Adrenal gland (tissue), 12 donors: ENCODE measurements around the gene CD300LB. TPM values are rescaled to one million over a fixed set of nuclear protein-coding genes. Genes with fewer than 3 reads are reported as not detected.

ENCODE experiments used
- DNase-seq, 7 donors: peaks; one replicate each; pipeline ENCODE4 v3.0.0-alpha.2; 2019 to 2020
- H3K27ac ChIP-seq, 5 donors: fragments of 200-600 bp; sonication (generic) in 4 of 5; 1 replicate in 3 of 5; 2 replicates in 2 of 5; pipeline versions ENCODE4 v1.5.1 to v1.8.0; 2016 to 2020; ENCODE audit warnings: mild to moderate bottlenecking in 1 of 5
- H3K27me3 ChIP-seq: fragments of 200-600 bp; 2 replicates; pipeline ENCODE4 v1.8.0; 2021
- H3K36me3 ChIP-seq, 2 donors: fragments of 200-600 bp; replicated peaks in 1 of 2; 1 replicate in 1 of 2; 2 replicates in 1 of 2; pipeline versions ENCODE4 v1.5.1 to v1.8.0; 2018 to 2022
- H3K4me1 ChIP-seq, 2 donors: fragments of 200-600 bp; replicated peaks in 1 of 2; 1 replicate in 1 of 2; 2 replicates in 1 of 2; pipeline versions ENCODE4 v1.5.1 to v1.8.0; 2018 to 2021
- H3K4me3 ChIP-seq, 4 donors: fragments of 200-600 bp; sonication (generic) in 3 of 4; one replicate each; pipeline ENCODE4 v1.5.1; 2016 to 2018
- H3K9me3 ChIP-seq, 3 donors: fragments of 200-600 bp; sonication (generic) in 1 of 3; replicated peaks in 1 of 3; 1 replicate in 2 of 3; 2 replicates in 1 of 3; pipeline versions ENCODE4 v1.5.1 to v1.8.0; 2016 to 2021
- POLR2A ChIP-seq, 2 donors: fragments of 450-650 bp; IDR thresholded peaks; one replicate each; pipeline ENCODE4 v1.6.1; 2017; ENCODE audit warnings: antibody characterized with exemption in 2 of 2, mild to moderate bottlenecking in 2 of 2, moderate library complexity in 1 of 2
- WGBS, 4 donors: extraction: QIAGEN DNeasy Blood & Tissue Kit in 2 of 4; methylation state at CpG; one replicate each; pipeline versions ENCODE4 v1.1.5 to v1.1.7; 2013 to 2017; 5-methylcytosine and 5-hydroxymethylcytosine counted together
- intact Hi-C, 2 donors: fragments of 100-400 bp; cut with DNase I; formaldehyde crosslinking; loops; one replicate each; pipeline versions ENCODE4 v1.14.1 to v1.15.0; 2022 to 2023
- polyA plus RNA-seq, 3 donors: library from polyadenylated mRNA; stranded (reverse); fragments of 200-250 nt in 2 of 3; fragments of 350-450 nt in 1 of 3; fragmentation: Illumina TruSeq in 1 of 3; extraction: RNeasy Lipid Tissue Mini Kit (QIAGEN cat#74804) in 1 of 3; gene quantifications; one replicate each; pipeline ENCODE4 v1.2.3, GENCODE V29; 2013 to 2014
- total RNA-seq, 9 donors: library from RNA; depleted of rRNA in 4 of 9; stranded (reverse); fragments of >200 nt in 4 of 9; fragments of 120-200 nt in 1 of 9; fragmentation: NEBNext Ultra II Directional in 1 of 9; extraction: Animal tissue kit (Norgen Biotek cat#: 25700) in 1 of 9; gene quantifications; one replicate each; pipeline versions ENCODE4 v1.1.0 to v1.2.4, GENCODE V29; 2013 to 2023
- TF ChIP-seq, protein P1 (sequence below), 6 experiments: fragments of 450-650 bp in 4 of 6; fragments of 200-600 bp in 2 of 6; sonication (generic) in 1 of 6; IDR thresholded peaks; 1 replicate in 5 of 6; 2 replicates in 1 of 6; pipeline versions ENCODE4 v1.5.1 to v1.8.0; 2016 to 2021; ENCODE audit warnings: antibody characterized with exemption in 6 of 6, mild to moderate bottlenecking in 2 of 6, moderate library complexity in 1 of 6
- donor health status: healthy with polysubstance abuse.
- donor health status: Bipolar disorder and iron deficiency.
- donor health status: DM: yes; HTN: yes; CAD: no.
- donor health status: DM: no; HTN: no; CAD: no.
- donor health status: DM: no; HTN: no; CAD: no.
- donor health status: DM: yes; HTN: yes; CAD: no.

Gene CD300LB
- total and polyA plus RNA-seq, 12 donors: 0.17 to 0.95 (median 0.28) TPM; not detected in 1

GRCh38 chr17:74474043-74474792 lies 57.1 kb downstream of the CD300LB start:
- no peak for TF ChIP-seq POLR2A (IDR thresholded peaks at IDR 0.05)
- intact Hi-C loops: no loop called here

GRCh38 chr17:74473294-74473693 lies 58.0 kb downstream of the CD300LB start:
- DNase-seq: no peak
- no peaks in the 10 kb centered on the region for H3K36me3 ChIP-seq
- no peak for TF ChIP-seq POLR2A (IDR thresholded peaks at IDR 0.05)
- TF ChIP-seq, protein P1, sequence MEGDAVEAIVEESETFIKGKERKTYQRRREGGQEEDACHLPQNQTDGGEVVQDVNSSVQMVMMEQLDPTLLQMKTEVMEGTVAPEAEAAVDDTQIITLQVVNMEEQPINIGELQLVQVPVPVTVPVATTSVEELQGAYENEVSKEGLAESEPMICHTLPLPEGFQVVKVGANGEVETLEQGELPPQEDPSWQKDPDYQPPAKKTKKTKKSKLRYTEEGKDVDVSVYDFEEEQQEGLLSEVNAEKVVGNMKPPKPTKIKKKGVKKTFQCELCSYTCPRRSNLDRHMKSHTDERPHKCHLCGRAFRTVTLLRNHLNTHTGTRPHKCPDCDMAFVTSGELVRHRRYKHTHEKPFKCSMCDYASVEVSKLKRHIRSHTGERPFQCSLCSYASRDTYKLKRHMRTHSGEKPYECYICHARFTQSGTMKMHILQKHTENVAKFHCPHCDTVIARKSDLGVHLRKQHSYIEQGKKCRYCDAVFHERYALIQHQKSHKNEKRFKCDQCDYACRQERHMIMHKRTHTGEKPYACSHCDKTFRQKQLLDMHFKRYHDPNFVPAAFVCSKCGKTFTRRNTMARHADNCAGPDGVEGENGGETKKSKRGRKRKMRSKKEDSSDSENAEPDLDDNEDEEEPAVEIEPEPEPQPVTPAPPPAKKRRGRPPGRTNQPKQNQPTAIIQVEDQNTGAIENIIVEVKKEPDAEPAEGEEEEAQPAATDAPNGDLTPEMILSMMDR (IDR thresholded peaks at IDR 0.05): no peak
- no peak overlapping the region for H3K4me3 ChIP-seq
- intact Hi-C loops: no loop called here
- no peak overlapping the region for H3K27ac ChIP-seq
- H3K9me3 ChIP-seq: no peaks in the 10 kb centered on the region
- 67 to 85% (median 76%) methylated on average over 5 to 8 of the region's 8 CpGs for WGBS, 4 donors
- H3K27me3 ChIP-seq: peaks cover 9% of the 10 kb centered on the region
- H3K4me1 ChIP-seq: no peaks in the 10 kb centered on the region

More at GRCh38 chr17:74474043-74474792, 57.1 kb downstream of the CD300LB start:
- Histone ChIP-seq H3K36me3 (no peaks in the 10 kb centered on the region), H3K27ac (no peak overlapping the region), H3K9me3 (no peaks in the 10 kb centered on the region), H3K4me3 (no peak overlapping the region), H3K27me3 (peaks cover 9% of the 10 kb centered on the region), H3K4me1 (no peaks in the 10 kb centered on the region)
- DNase-seq: no peak
- WGBS, 4 donors: 71 to 83% (median 75%) methylated on average over 7 to 9 of the region's 9 CpGs

DNA sequence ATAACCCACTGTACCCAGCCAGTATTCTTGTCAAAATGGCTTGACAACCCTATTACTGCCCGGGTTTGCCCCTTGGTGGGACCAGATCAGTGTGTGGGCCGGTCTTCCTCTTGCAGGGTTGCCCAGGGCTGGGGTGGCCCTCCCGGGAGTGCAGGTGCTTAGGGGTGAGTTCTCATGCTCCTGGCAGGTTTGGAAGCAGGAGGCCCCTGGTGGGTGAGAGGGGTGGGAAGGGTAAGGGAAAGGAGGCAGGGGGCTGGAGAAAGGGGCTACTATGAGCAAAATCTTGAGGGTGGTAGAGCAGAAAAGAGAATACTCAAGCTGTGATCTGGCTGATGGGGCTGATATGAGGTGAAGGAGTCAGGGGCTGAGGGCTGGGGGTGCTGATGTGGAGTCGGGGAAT lies 58.4 kb downstream of the CD300LB start:
- intact Hi-C loops: no loop called here

GRCh38 chr17:74471341-74471740 lies 59.9 kb downstream of the CD300LB start:
- DNase-seq: no peak
- intact Hi-C loops: no loop called here
- H3K27me3 ChIP-seq: peaks cover 21% of the 10 kb centered on the region

More for the DNA sequence above, 58.4 kb downstream of the CD300LB start:
- Histone ChIP-seq H3K27me3 (peaks cover 13% of the 10 kb centered on the region), H3K4me1 (no peaks in the 10 kb centered on the region), H3K9me3 (no peaks in the 10 kb centered on the region), H3K4me3 (no peak overlapping the region), H3K27ac (no peak overlapping the region), H3K36me3 (no peaks in the 10 kb centered on the region)
- DNase-seq: no peak
- WGBS, 4 donors: 71 to 85% (median 82%) methylated on average over 4 of the region's 4 CpGs
- TF ChIP-seq, protein P1 (IDR thresholded peaks at IDR 0.05): no peak
- no peak for TF ChIP-seq POLR2A (IDR thresholded peaks at IDR 0.05)

More at GRCh38 chr17:74471341-74471740, 59.9 kb downstream of the CD300LB start:
- WGBS, 4 donors: 83 to 92% (median 85%) methylated on average over 2 to 3 of the region's 3 CpGs
- TF ChIP-seq POLR2A (IDR thresholded peaks at IDR 0.05): no peak
- TF ChIP-seq, protein P1 (IDR thresholded peaks at IDR 0.05): no peak
- Histone ChIP-seq H3K4me1 (no peaks in the 10 kb centered on the region), H3K4me3 (no peak overlapping the region), H3K27ac (no peak overlapping the region), H3K9me3 (no peaks in the 10 kb centered on the region), H3K36me3 (no peaks in the 10 kb centered on the region)

Other genes with a start within 250 kb of the CD300LB start
- under 1 TPM in 8 of 9 donors, not detected in 1; 0.06 to 0.69 (median 0.29) TPM for gene KIF19, start 205.2 kb downstream of the CD300LB start, total RNA-seq
- 1 to 10 TPM in 1 of 3 donors, under 1 TPM in 1, not detected in 1; 0.64 to 1.7 TPM for gene KIF19, start 205.2 kb downstream of the CD300LB start, polyA plus RNA-seq
- 1 to 10 TPM in 2 of 9 donors, under 1 TPM in 3, not detected in 4; 0.11 to 1.1 (median 0.69) TPM for gene BTBD17, start 169.6 kb downstream of the CD300LB start, total RNA-seq
- under 1 TPM; 0.10 to 0.72 (median 0.24) TPM for gene BTBD17, start 169.6 kb downstream of the CD300LB start, polyA plus RNA-seq
- gene GPR142, start 164.0 kb downstream of the CD300LB start, total RNA-seq: not detected
- gene GPR142, start 164.0 kb downstream of the CD300LB start, polyA plus RNA-seq: under 1 TPM in 1 of 3 donors, not detected in 2; 0.13 TPM
- gene GPRC5C, start 99.4 kb downstream of the CD300LB start, total RNA-seq: 10 to 100 TPM; 20.1 to 67.2 (median 33.8) TPM
- 10 to 100 TPM in 2 of 3 donors, 1 to 10 TPM in 1; 2.7 to 29.8 (median 18.2) TPM for gene GPRC5C, start 99.4 kb downstream of the CD300LB start, polyA plus RNA-seq
- gene CD300A, start 64.8 kb downstream of the CD300LB start, total RNA-seq: 10 to 100 TPM in 6 of 9 donors, 1 to 10 TPM in 3; 1.6 to 26.6 (median 15.1) TPM
- 10 to 100 TPM in 1 of 3 donors, 1 to 10 TPM in 2; 7.3 to 11.7 (median 8.5) TPM for gene CD300A, start 64.8 kb downstream of the CD300LB start, polyA plus RNA-seq
- 1 to 10 TPM in 7 of 9 donors, under 1 TPM in 1, not detected in 1; 0.22 to 4.5 (median 2.5) TPM for gene CD300C, start 14.6 kb upstream of the CD300LB start, total RNA-seq
- 1 to 10 TPM in 2 of 3 donors, under 1 TPM in 1; 0.64 to 1.2 (median 1.0) TPM for gene CD300C, start 14.6 kb upstream of the CD300LB start, polyA plus RNA-seq
- not detected for gene CD300H, start 36.0 kb upstream of the CD300LB start, total RNA-seq
- not detected for gene CD300H, start 36.0 kb upstream of the CD300LB start, polyA plus RNA-seq
- gene CD300LD, start 60.8 kb upstream of the CD300LB start, total RNA-seq: not detected
- gene CD300LD, start 60.8 kb upstream of the CD300LB start, polyA plus RNA-seq: not detected
- gene CD300E, start 92.3 kb upstream of the CD300LB start, total RNA-seq: under 1 TPM in 8 of 9 donors, not detected in 1; 0.06 to 0.96 (median 0.23) TPM
- gene CD300E, start 92.3 kb upstream of the CD300LB start, polyA plus RNA-seq: 1 to 10 TPM in 2 of 3 donors, under 1 TPM in 1; 0.71 to 2.4 (median 1.5) TPM
- 1 to 10 TPM in 6 of 9 donors, under 1 TPM in 2, not detected in 1; 0.33 to 6.3 (median 1.4) TPM for gene CD300LF, start 181.4 kb upstream of the CD300LB start, total RNA-seq
- 1 to 10 TPM in 2 of 3 donors, under 1 TPM in 1; 0.68 to 6.3 (median 1.0) TPM for gene CD300LF, start 181.4 kb upstream of the CD300LB start, polyA plus RNA-seq
- 1 to 10 TPM in 8 of 9 donors, under 1 TPM in 1; 0.39 to 6.6 (median 3.5) TPM for gene RAB37, start 205.8 kb upstream of the CD300LB start, total RNA-seq
- 1 to 10 TPM in 2 of 3 donors, under 1 TPM in 1; 0.57 to 2.3 (median 2.0) TPM for gene RAB37, start 205.8 kb upstream of the CD300LB start, polyA plus RNA-seq
- gene NHERF1, start 217.2 kb upstream of the CD300LB start, total RNA-seq: 100 to 1,000 TPM in 8 of 9 donors, 10 to 100 TPM in 1; 22.0 to 277 (median 211) TPM
- 100 to 1,000 TPM in 1 of 3 donors, 10 to 100 TPM in 2; 45.9 to 277 (median 57.8) TPM for gene NHERF1, start 217.2 kb upstream of the CD300LB start, polyA plus RNA-seq
- gene NAT9, start 244.9 kb upstream of the CD300LB start, total RNA-seq: 100 to 1,000 TPM in 1 of 9 donors, 10 to 100 TPM in 8; 23.1 to 149 (median 57.4) TPM
- gene NAT9, start 244.9 kb upstream of the CD300LB start, polyA plus RNA-seq: 100 to 1,000 TPM in 2 of 3 donors, 10 to 100 TPM in 1; 91.6 to 112 (median 104) TPM